NCI-H2227 (cell line): ENCODE results near the gene IL25.
"Not testable (repeated sequence)": the region's sequence is repeated elsewhere in the genome, so short reads cannot be mapped to it uniquely, and the experiment has no call there.

Source experiments
- DNase-seq: peaks from one replicate; lab custom pipeline; 2025; ENCODE audit not compliant: unreplicated experiment; lab: John Stamatoyannopoulos, UW

IL25 gene

GRCh38 chr14:23387916-23388882 lies 15.6 kb downstream of the IL25 start:
- DNase-seq, result no peak

GRCh38 chr14:23388996-23389395 lies 16.4 kb downstream of the IL25 start:
- DNase-seq, result no peak

GRCh38 chr14:23389396-23389795 lies 16.8 kb downstream of the IL25 start:
- DNase-seq, result no peak

- not testable (repeated sequence) for DNase-seq
These were observed 17.3 kb downstream of the IL25 start for GRCh38 chr14:23389871-23390270.

GRCh38 chr14:23392613-23393012 lies 20.0 kb downstream of the IL25 start:
- no peak for DNase-seq

GRCh38 chr14:23396126-23396525 lies 23.5 kb downstream of the IL25 start:
- no peak for DNase-seq

GRCh38 chr14:23396781-23397407 lies 24.3 kb downstream of the IL25 start:
- no peak for DNase-seq

GRCh38 chr14:23398348-23398747 lies 25.7 kb downstream of the IL25 start:
- no peak for DNase-seq

- DNase-seq, result no peak
These were observed 26.5 kb downstream of the IL25 start for GRCh38 chr14:23399136-23399535.

- no peak for DNase-seq
These were observed 27.0 kb downstream of the IL25 start for GRCh38 chr14:23399591-23399990.

GRCh38 chr14:23400496-23401149 lies 28.0 kb downstream of the IL25 start:
- not testable (repeated sequence) for DNase-seq

- DNase-seq, result no peak
These were observed 28.7 kb downstream of the IL25 start for GRCh38 chr14:23401291-23401690.

- DNase-seq, result no peak
These were observed 29.9 kb downstream of the IL25 start for GRCh38 chr14:23402296-23403138.

GRCh38 chr14:23403139-23403438 lies 30.5 kb downstream of the IL25 start:
- no peak for DNase-seq

- no peak for DNase-seq
These were observed 31.3 kb downstream of the IL25 start for GRCh38 chr14:23403908-23404307.

GRCh38 chr14:23404331-23404900 lies 31.8 kb downstream of the IL25 start:
- no peak for DNase-seq

- DNase-seq, result no peak
These were observed 32.5 kb downstream of the IL25 start for GRCh38 chr14:23405096-23405495.

GRCh38 chr14:23405516-23406025 lies 33.0 kb downstream of the IL25 start:
- no peak for DNase-seq

- no peak for DNase-seq
These were observed 33.6 kb downstream of the IL25 start for GRCh38 chr14:23406244-23406643.

GRCh38 chr14:23406725-23407355 lies 34.2 kb downstream of the IL25 start:
- no peak for DNase-seq
